Loucy (cell line): ENCODE measurements around the gene C8B.

Experiments used
- H2AFZ ChIP-seq: fragments of 200-600 bp; sonication (generic); 2 replicates; pipeline ENCODE4 v1.6.0; 2016; ENCODE audit warnings: antibody characterized with exemption, mild to moderate bottlenecking, low read length, moderate library complexity
- H3F3A ChIP-seq: fragments of 200-600 bp; 2 replicates; pipeline ENCODE4 v1.6.0; 2016; ENCODE audit warnings: antibody characterized with exemption, low read depth, mild to moderate bottlenecking
- H3K27me3 ChIP-seq: fragments of 200-600 bp; sonication (generic); 2 replicates; pipeline ENCODE4 v1.6.1; 2014; ENCODE audit warnings: low read length, mild to moderate bottlenecking; ENCODE audit not compliant: insufficient read depth, poor library complexity, severe bottlenecking
- H3K36me3 ChIP-seq: fragments of 200-600 bp; sonication (generic); 2 replicates; pipeline ENCODE4 v1.6.1; 2016; ENCODE audit warnings: low read length; ENCODE audit not compliant: insufficient read depth
- H3K4me1 ChIP-seq: fragments of 200-600 bp; sonication (generic); 2 replicates; pipeline ENCODE4 v1.5.1; 2014; ENCODE audit warnings: low read length, mild to moderate bottlenecking; ENCODE audit not compliant: insufficient read depth, poor library complexity, severe bottlenecking
- H3K4me2 ChIP-seq: fragments of 200-600 bp; sonication (generic); 2 replicates; pipeline ENCODE4 v1.6.0; 2014; ENCODE audit warnings: antibody characterized with exemption, low read length, low read depth, mild to moderate bottlenecking; ENCODE audit not compliant: poor library complexity, severe bottlenecking
- H3K4me3 ChIP-seq: fragments of 200-600 bp; sonication (generic); 2 replicates; pipeline ENCODE4 v1.5.1; 2014; ENCODE audit warnings: low read length, mild to moderate bottlenecking, mixed read lengths; ENCODE audit not compliant: poor library complexity, severe bottlenecking
- H3K79me2 ChIP-seq: fragments of 200-600 bp; sonication (generic); 2 replicates; pipeline ENCODE4 v1.6.1; 2014; ENCODE audit warnings: low read length; ENCODE audit not compliant: insufficient read depth
- H3K9ac ChIP-seq: fragments of 200-600 bp; sonication (generic); 2 replicates; pipeline ENCODE4 v1.6.0; 2014; ENCODE audit warnings: mild to moderate bottlenecking, low read depth, low read length, moderate library complexity; ENCODE audit not compliant: poor library complexity, severe bottlenecking
- H3K9me2 ChIP-seq: fragments of 200-600 bp; sonication (generic); replicated peaks from 2 replicates; pipeline ENCODE4 v1.6.1; 2016; ENCODE audit warnings: low read depth, low read length, mixed read lengths
- H3K9me3 ChIP-seq: fragments of 200-600 bp; sonication (generic); 2 replicates; pipeline ENCODE4 v1.6.1; 2014; ENCODE audit warnings: mild to moderate bottlenecking, antibody characterized with exemption, low read length, low read depth; ENCODE audit not compliant: insufficient read depth
- H4K20me1 ChIP-seq: fragments of 200-600 bp; sonication (generic); 2 replicates; pipeline ENCODE4 v1.6.0; 2014; ENCODE audit warnings: antibody characterized with exemption, low read length, mild to moderate bottlenecking; ENCODE audit not compliant: insufficient read depth, poor library complexity, severe bottlenecking
- EZH2phosphoT487 ChIP-seq: fragments of 200-600 bp; IDR thresholded peaks from 2 replicates; pipeline ENCODE4 v1.6.1; 2018; ENCODE audit warnings: antibody characterized with exemption, mild to moderate bottlenecking, moderate library complexity, borderline replicate concordance
- TF ChIP-seq, protein P1 (sequence below): fragments of 200-600 bp; sonication (generic); conservative IDR thresholded peaks from 2 replicates; pipeline ENCODE4 v1.5.1; 2014; ENCODE audit warnings: mild to moderate bottlenecking, antibody characterized with exemption, low read length

Gene C8B

DNA sequence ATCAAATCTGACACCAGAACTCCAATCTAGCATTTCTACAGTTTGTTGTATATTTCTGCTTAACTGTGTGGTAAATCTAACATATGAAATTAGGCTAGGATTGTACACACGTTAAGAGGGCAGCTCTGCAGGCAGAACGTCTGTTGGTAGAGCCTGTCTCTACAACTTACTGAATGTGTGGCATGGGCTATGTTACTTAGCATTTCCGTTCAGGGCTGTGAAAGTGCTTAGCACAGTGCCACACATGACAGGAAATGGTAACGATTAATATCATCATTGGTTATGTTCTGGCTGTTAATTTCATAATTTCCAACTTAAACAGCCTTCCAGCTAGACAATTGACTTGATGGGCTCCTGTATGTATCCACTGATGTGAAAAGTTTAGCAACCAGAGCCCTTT is 9.6 kb upstream of the C8B start:
- TF ChIP-seq, protein P1, sequence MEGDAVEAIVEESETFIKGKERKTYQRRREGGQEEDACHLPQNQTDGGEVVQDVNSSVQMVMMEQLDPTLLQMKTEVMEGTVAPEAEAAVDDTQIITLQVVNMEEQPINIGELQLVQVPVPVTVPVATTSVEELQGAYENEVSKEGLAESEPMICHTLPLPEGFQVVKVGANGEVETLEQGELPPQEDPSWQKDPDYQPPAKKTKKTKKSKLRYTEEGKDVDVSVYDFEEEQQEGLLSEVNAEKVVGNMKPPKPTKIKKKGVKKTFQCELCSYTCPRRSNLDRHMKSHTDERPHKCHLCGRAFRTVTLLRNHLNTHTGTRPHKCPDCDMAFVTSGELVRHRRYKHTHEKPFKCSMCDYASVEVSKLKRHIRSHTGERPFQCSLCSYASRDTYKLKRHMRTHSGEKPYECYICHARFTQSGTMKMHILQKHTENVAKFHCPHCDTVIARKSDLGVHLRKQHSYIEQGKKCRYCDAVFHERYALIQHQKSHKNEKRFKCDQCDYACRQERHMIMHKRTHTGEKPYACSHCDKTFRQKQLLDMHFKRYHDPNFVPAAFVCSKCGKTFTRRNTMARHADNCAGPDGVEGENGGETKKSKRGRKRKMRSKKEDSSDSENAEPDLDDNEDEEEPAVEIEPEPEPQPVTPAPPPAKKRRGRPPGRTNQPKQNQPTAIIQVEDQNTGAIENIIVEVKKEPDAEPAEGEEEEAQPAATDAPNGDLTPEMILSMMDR: no peak
- TF ChIP-seq EZH2phosphoT487: no peak
- no peaks in the 10 kb centered on the region for H3F3A ChIP-seq
- H4K20me1 ChIP-seq: no peaks in the 10 kb centered on the region
- H3K4me3 ChIP-seq: peak overlapping the region; percentile 28
- H3K36me3 ChIP-seq: no peaks in the 10 kb centered on the region
- H3K27me3 ChIP-seq: no peaks in the 10 kb centered on the region
- H2AFZ ChIP-seq: peak overlapping the region; percentile 57; the same call in 1 of the 2 replicates
- H3K9ac ChIP-seq: peak overlapping the region; percentile 5
- H3K4me1 ChIP-seq: peaks cover 14% of the 10 kb centered on the region
- no peaks in the 10 kb centered on the region for H3K79me2 ChIP-seq
- H3K9me3 ChIP-seq: no peaks in the 10 kb centered on the region
- H3K9me2 ChIP-seq: no peaks in the 10 kb centered on the region
- H3K4me2 ChIP-seq: peak overlapping the region; percentile 45

- Histone ChIP-seq H3K4me3 (no peak overlapping the region), H3K4me2 (no peak overlapping the region), H3K4me1 (peaks cover 14% of the 10 kb centered on the region), H4K20me1 (no peaks in the 10 kb centered on the region), H3K9ac (no peak overlapping the region), H3K36me3 (no peaks in the 10 kb centered on the region), H3K9me2 (no peaks in the 10 kb centered on the region), H3K27me3 (no peaks in the 10 kb centered on the region), H3F3A (no peaks in the 10 kb centered on the region), H2AFZ (no peak overlapping the region), H3K9me3 (no peaks in the 10 kb centered on the region), H3K79me2 (no peaks in the 10 kb centered on the region)
- TF ChIP-seq, protein P1: no peak
- no peak for TF ChIP-seq EZH2phosphoT487
These were observed 8.3 kb upstream of the C8B start for GRCh38 chr1:56973923-56974742.

DNA sequence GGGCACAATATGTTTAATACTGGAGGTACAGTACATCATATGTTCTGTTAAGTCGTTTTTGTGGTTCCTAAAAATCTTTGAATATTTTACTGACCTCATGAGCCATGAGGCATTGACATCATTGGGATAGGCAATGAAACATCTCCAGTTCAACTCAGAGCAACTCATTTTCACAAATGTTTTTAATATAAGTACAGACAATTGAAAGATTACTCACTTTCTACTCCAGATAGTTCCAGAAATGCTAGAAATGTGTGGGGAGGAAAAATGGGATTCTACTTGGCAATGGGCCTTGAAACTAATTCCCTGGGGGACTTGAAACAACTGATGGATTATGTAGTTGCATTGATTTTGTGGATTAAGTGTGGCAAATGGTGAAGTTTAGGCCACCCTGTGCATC is 7.2 kb upstream of the C8B start:
- peaks cover 14% of the 10 kb centered on the region for H3K4me1 ChIP-seq
- H3K9me2 ChIP-seq: no peaks in the 10 kb centered on the region

More for the DNA sequence above, 7.2 kb upstream of the C8B start:
- H3K36me3 ChIP-seq: no peaks in the 10 kb centered on the region
- H3K4me3 ChIP-seq: no peak overlapping the region
- no peaks in the 10 kb centered on the region for H3K27me3 ChIP-seq
- H2AFZ ChIP-seq: no peak overlapping the region
- no peaks in the 10 kb centered on the region for H3F3A ChIP-seq
- H4K20me1 ChIP-seq: no peaks in the 10 kb centered on the region
- no peaks in the 10 kb centered on the region for H3K9me3 ChIP-seq
- H3K79me2 ChIP-seq: no peaks in the 10 kb centered on the region
- H3K9ac ChIP-seq: no peak overlapping the region
- H3K4me2 ChIP-seq: no peak overlapping the region
- TF ChIP-seq EZH2phosphoT487: no peak
- TF ChIP-seq, protein P1: no peak
